A673 (cell line): ENCODE data around the gene GNG7. TPM values are rescaled to one million over a fixed set of nuclear protein-coding genes. Genes with fewer than 3 reads are reported as not detected.

Experiments used
- BruUV-seq: library from RNA; stranded (reverse); fragments of 400-500 nt; replicated peaks from 2 replicates; lab custom pipeline; 2021; lab: Mats Ljungman, UMichigan
- CTCF ChIA-PET: fragments of 300-600 bp; sonication (Branson Sonifier 250); formaldehyde crosslinking; loops from one replicate; lab custom pipeline; 2022; ENCODE audit warnings: antibody characterized with exemption; lab: Charles Lee
- POLR2A ChIA-PET: fragments of 300-600 bp; sonication (Branson Sonifier 250); formaldehyde crosslinking; loops from one replicate; lab custom pipeline; 2022; ENCODE audit warnings: antibody characterized with exemption; ENCODE audit not compliant: low non-redundant PET; lab: Charles Lee
- DNase-seq: peaks from one replicate; pipeline ENCODE4 v3.0.0-alpha.2; 2015; ENCODE audit warnings: low spot score
- H3K27ac ChIP-seq: fragments of 200-600 bp; sonication (generic); 2 replicates; pipeline ENCODE4 v1.5.1; 2016; ENCODE audit warnings: mixed run types, low read depth, mild to moderate bottlenecking, mixed read lengths, antibody characterized with exemption, low read length; ENCODE audit not compliant: poor library complexity, severe bottlenecking
- H3K27me3 ChIP-seq: fragments of 200-600 bp; sonication (generic); replicated peaks from 2 replicates; pipeline ENCODE4 v1.6.1; 2017; ENCODE audit warnings: mixed run types, low read depth, mild to moderate bottlenecking, mixed read lengths, antibody characterized with exemption, low read length; ENCODE audit not compliant: insufficient read depth, poor library complexity
- H3K36me3 ChIP-seq: fragments of 200-600 bp; sonication (generic); 2 replicates; pipeline ENCODE4 v1.6.1; 2016; ENCODE audit warnings: mixed run types, mild to moderate bottlenecking, mixed read lengths, antibody characterized with exemption, low read length; ENCODE audit not compliant: insufficient read depth, poor library complexity, severe bottlenecking
- H3K4me1 ChIP-seq: fragments of 200-600 bp; sonication (generic); 2 replicates; pipeline ENCODE4 v1.6.1; 2017; ENCODE audit warnings: mixed run types, mild to moderate bottlenecking, mixed read lengths, antibody characterized with exemption, low read length; ENCODE audit not compliant: insufficient read depth, poor library complexity, severe bottlenecking
- H3K4me3 ChIP-seq: fragments of 200-600 bp; sonication (generic); 2 replicates; pipeline ENCODE4 v1.5.1; 2016; ENCODE audit warnings: low read depth, mixed run types, mild to moderate bottlenecking, mixed read lengths, low read length; ENCODE audit not compliant: poor library complexity, severe bottlenecking
- H3K9me3 ChIP-seq: fragments of 200-600 bp; sonication (generic); 2 replicates; pipeline ENCODE4 v1.6.1; 2016; ENCODE audit warnings: mixed run types, low read depth, mild to moderate bottlenecking, mixed read lengths, antibody characterized with exemption, low read length; ENCODE audit not compliant: poor library complexity, severe bottlenecking
- CTCF ChIP-seq: fragments of 300-800, 200-600 bp; sonication (generic); conservative IDR thresholded peaks from 2 replicates; pipeline ENCODE4 v1.5.1; 2017; ENCODE audit warnings: low read depth, mild to moderate bottlenecking, antibody characterized with exemption, low read length, moderate library complexity, mixed read lengths
- EZH2 ChIP-seq: fragments of 200-600 bp; sonication (generic); IDR thresholded peaks from 2 replicates; pipeline ENCODE4 v1.6.1; 2017; ENCODE audit warnings: borderline replicate concordance, low read depth, mild to moderate bottlenecking, mixed read lengths, antibody characterized with exemption, low read length; ENCODE audit not compliant: poor library complexity, severe bottlenecking
- intact Hi-C: fragments of 100-400 bp; cut with micrococcal nuclease; formaldehyde crosslinking; loops from one replicate; pipeline ENCODE4 v1.10.0; 2022; ENCODE audit not compliant: unreplicated experiment
- total RNA-seq: library from RNA; stranded (reverse); gene quantifications from 2 replicates; pipeline ENCODE4 v1.2.3, GENCODE V29; 2021

Gene GNG7
- total RNA-seq, 1 experiment from 2014 or later: 0.30 TPM

DNA sequence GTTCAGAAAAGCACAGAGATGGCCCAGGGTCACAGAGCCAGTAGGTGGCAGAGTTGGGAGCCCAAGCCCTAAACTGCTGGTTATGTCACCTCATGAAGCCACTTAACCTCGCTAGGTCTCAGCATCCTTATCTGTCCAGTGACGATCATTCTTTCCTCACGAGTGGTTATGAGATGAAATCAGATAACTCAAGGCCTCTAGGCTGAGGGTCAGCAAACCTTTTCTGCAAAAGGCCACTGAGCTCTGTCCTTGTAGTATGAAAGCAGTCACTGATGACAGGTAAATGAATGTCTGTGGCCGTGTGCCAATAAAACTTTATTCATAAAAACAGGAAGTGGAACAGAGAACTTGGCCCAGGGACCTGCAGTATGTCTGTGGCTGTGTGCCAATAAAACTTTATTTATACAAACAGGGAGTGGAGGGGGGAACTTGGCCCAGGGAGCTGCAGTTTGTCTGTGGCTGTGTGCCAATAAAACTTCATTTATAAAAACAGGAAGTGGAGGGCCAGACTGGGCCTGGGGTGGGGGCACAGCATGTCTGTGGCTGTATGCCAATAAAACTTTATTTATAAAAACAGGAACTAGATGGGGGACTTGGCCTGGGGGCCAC lies 71.2 kb downstream of the GNG7 start:
- peaks cover 13% of the 10 kb centered on the region for H3K27me3 ChIP-seq
- BruUV-seq: no TSS peak
- H3K27ac ChIP-seq: no peak overlapping the region
- ChIA-PET POLR2A (no interaction called here), CTCF (no interaction called here)
- H3K4me3 ChIP-seq: no peak overlapping the region
- H3K36me3 ChIP-seq: no peaks in the 10 kb centered on the region
- peaks cover 12% of the 10 kb centered on the region for H3K9me3 ChIP-seq
- TF ChIP-seq CTCF (no peak), EZH2 (no peak)
- DNase-seq: peak; percentile 56
- no peaks in the 10 kb centered on the region for H3K4me1 ChIP-seq
- intact Hi-C loops: no loop called here

GRCh38 chr19:2630352-2631001 lies 72.0 kb downstream of the GNG7 start:
- CTCF ChIA-PET: no interaction called here

More at GRCh38 chr19:2630352-2631001, 72.0 kb downstream of the GNG7 start:
- Histone ChIP-seq H3K4me3 (no peak overlapping the region), H3K36me3 (no peaks in the 10 kb centered on the region), H3K27me3 (peaks cover 13% of the 10 kb centered on the region), H3K27ac (no peak overlapping the region), H3K9me3 (peaks cover 12% of the 10 kb centered on the region), H3K4me1 (no peaks in the 10 kb centered on the region)
- no TSS peak for BruUV-seq
- intact Hi-C loops: no loop called here
- TF ChIP-seq CTCF (no peak), EZH2 (no peak)
- no peak for DNase-seq
- POLR2A ChIA-PET: no interaction called here
